Endothelial cell of umbilical vein (primary cell): ENCODE measurements around the gene CGNL1. TPM values are rescaled to one million over a fixed set of nuclear protein-coding genes. Genes with fewer than 3 reads are reported as not detected.

Experiments used
- BruUV-seq: library from RNA; stranded (reverse); fragments of 400-500 nt; replicated peaks from 2 replicates; lab custom pipeline; 2021; lab: Mats Ljungman, UMichigan
- CTCF ChIA-PET: fragments of 300-600, 350-600 bp; sonication (Branson Sonifier 250); formaldehyde crosslinking; loops from one replicate; lab custom pipeline; 2021; ENCODE audit warnings: antibody characterized with exemption, inconsistent platforms; lab: Charles Lee
- POLR2A ChIA-PET: fragments of 300-600, 350-600 bp; sonication (Branson Sonifier 250); formaldehyde crosslinking; loops from one replicate; lab custom pipeline; 2021; ENCODE audit warnings: antibody characterized with exemption, inconsistent platforms; lab: Charles Lee
- DNase-seq: peaks from one replicate; pipeline ENCODE4 v3.0.0-alpha.2; 2011; ENCODE audit warnings: low read depth, low spot score
- FAIRE-seq: peaks from 2 replicates; lab custom pipeline; 2011; peaks lifted over from hg19 to GRCh38; lab: Jason Lieb, UNC
- H2AFZ ChIP-seq: 2 replicates; pipeline ENCODE4 v1.6.0; 2012; ENCODE audit warnings: low read depth, low read length, control low read depth, inconsistent platforms
- H3K27ac ChIP-seq: 2 replicates; pipeline ENCODE4 v1.5.1; 2011; ENCODE audit warnings: low read depth, mild to moderate bottlenecking, control low read depth, low read length, moderate library complexity; ENCODE audit not compliant: insufficient read depth
- H3K27me3 ChIP-seq, 2 experiments: 2 replicates each; pipeline versions ENCODE4 v1.6.0 to v1.6.1; 2011; ENCODE audit warnings: low read length in 2 of 2, mixed read lengths in 1 of 2; ENCODE audit not compliant: control insufficient read depth in 2 of 2, insufficient read depth in 2 of 2
- H3K36me3 ChIP-seq, 2 experiments: 2 replicates in 1 of 2; 3 replicates in 1 of 2; pipeline ENCODE4 v1.5.1; 2011; ENCODE audit warnings: low read length in 2 of 2, mild to moderate bottlenecking in 1 of 2, moderate library complexity in 1 of 2; ENCODE audit not compliant: control insufficient read depth in 2 of 2, insufficient read depth in 2 of 2; ENCODE audit errors: extremely low read depth in 1 of 2
- H3K4me1 ChIP-seq: 3 replicates; pipeline ENCODE4 v1.5.1; 2011; ENCODE audit warnings: mild to moderate bottlenecking, low read length; ENCODE audit not compliant: control insufficient read depth, insufficient read depth; ENCODE audit errors: extremely low read depth
- H3K4me2 ChIP-seq: 2 replicates; pipeline ENCODE4 v1.6.1; 2011; ENCODE audit warnings: low read length, control low read depth, mixed read lengths; ENCODE audit not compliant: insufficient read depth
- H3K4me3 ChIP-seq, 3 experiments: fragments of 200-600 bp in 1 of 3; sonication (generic), shearing (Covaris generic) in 1 of 3; replicated peaks in 1 of 3; 2 replicates each; pipeline ENCODE4 v1.5.1; 2011 to 2016; ENCODE audit warnings: control low read depth in 3 of 3, low read length in 3 of 3, mild to moderate bottlenecking in 2 of 3, inconsistent platforms in 1 of 3, low read depth in 1 of 3, moderate library complexity in 1 of 3; ENCODE audit not compliant: insufficient read depth in 1 of 3
- H3K79me2 ChIP-seq: 2 replicates; pipeline ENCODE4 v1.6.0; 2012; ENCODE audit warnings: low read length, inconsistent platforms; ENCODE audit not compliant: control insufficient read depth, insufficient read depth
- H3K9ac ChIP-seq: replicated peaks from 2 replicates; pipeline ENCODE3; 2011; ENCODE audit warnings: low read length, control low read depth; ENCODE audit not compliant: insufficient read depth; ENCODE audit errors: extremely low read depth
- H3K9me1 ChIP-seq: replicated peaks from 3 replicates; pipeline ENCODE4 v1.6.0; 2011; ENCODE audit warnings: mild to moderate bottlenecking, low read length; ENCODE audit not compliant: control insufficient read depth, insufficient read depth; ENCODE audit errors: extremely low read depth
- H3K9me3 ChIP-seq: replicated peaks from 2 replicates; pipeline ENCODE4 v1.5.1; 2012; ENCODE audit warnings: low read length, inconsistent platforms; ENCODE audit not compliant: control insufficient read depth, insufficient read depth
- H4K20me1 ChIP-seq: replicated peaks from 2 replicates; pipeline ENCODE3; 2011; ENCODE audit warnings: mild to moderate bottlenecking, low read length; ENCODE audit not compliant: control insufficient read depth, insufficient read depth; ENCODE audit errors: extremely low read depth
- EZH2 ChIP-seq: IDR thresholded peaks from 2 replicates; pipeline ENCODE4 v1.6.1; 2012; ENCODE audit warnings: borderline replicate concordance, low read depth, mild to moderate bottlenecking, moderate library complexity, low read length, inconsistent platforms; ENCODE audit not compliant: severe bottlenecking
- FOS ChIP-seq: IDR thresholded peaks from 2 replicates; pipeline ENCODE4 v1.6.1; 2011; ENCODE audit warnings: mild to moderate bottlenecking, low read length, moderate library complexity, borderline replicate concordance; ENCODE audit not compliant: insufficient read depth
- GATA2 ChIP-seq: IDR thresholded peaks from 2 replicates; pipeline ENCODE4 v1.7.0; 2011; ENCODE audit warnings: low read depth, mild to moderate bottlenecking, moderate library complexity, mixed read lengths, low read length; ENCODE audit not compliant: insufficient read length, insufficient read depth
- JUN ChIP-seq: IDR thresholded peaks from 2 replicates; pipeline ENCODE4 v1.6.1; 2011; ENCODE audit warnings: borderline replicate concordance, low read depth; ENCODE audit not compliant: insufficient read length, insufficient read depth
- MYC ChIP-seq: IDR thresholded peaks from one replicate; pipeline ENCODE4 v1.6.1; 2011; ENCODE audit warnings: mild to moderate bottlenecking, low read depth, low read length
- POLR2A ChIP-seq: IDR thresholded peaks from 2 replicates; pipeline ENCODE4 v1.6.1; 2012; ENCODE audit warnings: low read depth, mild to moderate bottlenecking, control low read depth, low read length
- POLR2AphosphoS5 ChIP-seq: IDR thresholded peaks from 2 replicates; pipeline ENCODE4 v1.6.1; 2012; ENCODE audit warnings: low read depth, mild to moderate bottlenecking, control low read depth, low read length, moderate library complexity; ENCODE audit not compliant: insufficient read depth
- dilution Hi-C: fragments of 300-500 bp; cut with MboI; formaldehyde crosslinking; loops from one replicate; pipeline ENCODE4 v1.15.0; 2019; ENCODE audit warnings: low sequenced_read_pairs; ENCODE audit not compliant: extremely low pct_ligation_motif_present
- intact Hi-C: fragments of 100-400 bp; cut with micrococcal nuclease; formaldehyde crosslinking; loops from one replicate; pipeline ENCODE4 v1.10.0; 2022
- polyA plus RNA-seq, 4 experiments: library from polyadenylated mRNA; depleted of rRNA in 3 of 4; stranded (reverse) in 3 of 4; unstranded in 1 of 4; fragments of >200 nt; gene quantifications; 2 replicates each; pipeline versions ENCODE4 v1.2.1 to v1.2.3, GENCODE V29; 2011 to 2012; ENCODE audit warnings: missing spikeins in 1 of 4
- total RNA-seq: library from RNA; stranded (reverse); gene quantifications from 2 replicates; pipeline ENCODE4 v1.2.3, GENCODE V29; 2021
- TF ChIP-seq, protein P1 (sequence below), 2 donors: IDR thresholded peaks; 1 replicate in 1 of 2; 2 replicates in 1 of 2; pipeline ENCODE4 v1.5.1; 2011; ENCODE audit warnings: low read length in 2 of 2, mild to moderate bottlenecking in 2 of 2, moderate library complexity in 2 of 2, control low read depth in 1 of 2, inconsistent platforms in 1 of 2, low read depth in 1 of 2; ENCODE audit not compliant: insufficient read depth in 1 of 2; ENCODE audit errors: extremely low read depth in 1 of 2
- TF ChIP-seq, protein P2 (sequence below): IDR thresholded peaks from 2 replicates; pipeline ENCODE4 v1.6.1; 2011; ENCODE audit not compliant: insufficient read depth, insufficient read length

Gene CGNL1
- total and polyA plus RNA-seq, 2 donors (not counting 3 experiments of a cell fraction or from before 2014, with no cell fraction given), result 6.9 to 27.1 TPM

DNA sequence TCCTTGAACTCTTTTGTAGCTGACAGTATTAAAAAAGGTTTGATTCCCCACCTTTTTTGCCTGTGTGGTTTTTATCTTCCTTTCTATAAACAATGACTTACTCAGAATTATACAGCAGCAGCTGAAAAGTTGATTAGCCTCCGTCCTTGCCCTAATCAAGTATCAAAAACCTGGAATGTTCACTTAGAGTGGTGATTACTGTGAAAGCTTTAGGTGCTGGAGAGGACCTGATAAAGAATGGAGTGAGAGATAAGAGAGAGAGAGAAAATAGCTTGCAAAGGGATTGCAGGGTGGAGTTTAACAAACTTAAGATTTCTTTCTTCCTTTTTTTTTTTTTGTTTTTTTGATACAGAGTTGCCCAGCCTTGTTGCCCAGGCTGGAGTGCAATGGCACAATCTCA lies 6.7 kb downstream of the CGNL1 start:
- H3K27me3 ChIP-seq, result no peaks in the 10 kb centered on the region
- peaks cover 54% of the 10 kb centered on the region for H3K4me1 ChIP-seq
- no TSS peak for BruUV-seq
- no peak overlapping the region for H3K4me2 ChIP-seq
- no peak overlapping the region for H2AFZ ChIP-seq
- POLR2A ChIA-PET, result no interaction called here
- no peak overlapping the region for H3K4me3 ChIP-seq
- intact Hi-C loops, result no loop called here
- no peak overlapping the region for H3K27ac ChIP-seq
- dilution Hi-C loops, result no loop called here
- H3K9ac ChIP-seq, result no peak overlapping the region
- CTCF ChIA-PET, result interaction anchor here (2.2 kb wide), 1 partner anchor 145 kb away, joined by 8 read pairs; no protein-coding TSS in a partner anchor
- H4K20me1 ChIP-seq, result no peaks in the 10 kb centered on the region
- no peaks in the 10 kb centered on the region for H3K36me3 ChIP-seq
- TF ChIP-seq POLR2A, result no peak
- TF ChIP-seq EZH2, result no peak
- TF ChIP-seq MYC, result no peak
- no peak for TF ChIP-seq GATA2
- TF ChIP-seq, protein P1, sequence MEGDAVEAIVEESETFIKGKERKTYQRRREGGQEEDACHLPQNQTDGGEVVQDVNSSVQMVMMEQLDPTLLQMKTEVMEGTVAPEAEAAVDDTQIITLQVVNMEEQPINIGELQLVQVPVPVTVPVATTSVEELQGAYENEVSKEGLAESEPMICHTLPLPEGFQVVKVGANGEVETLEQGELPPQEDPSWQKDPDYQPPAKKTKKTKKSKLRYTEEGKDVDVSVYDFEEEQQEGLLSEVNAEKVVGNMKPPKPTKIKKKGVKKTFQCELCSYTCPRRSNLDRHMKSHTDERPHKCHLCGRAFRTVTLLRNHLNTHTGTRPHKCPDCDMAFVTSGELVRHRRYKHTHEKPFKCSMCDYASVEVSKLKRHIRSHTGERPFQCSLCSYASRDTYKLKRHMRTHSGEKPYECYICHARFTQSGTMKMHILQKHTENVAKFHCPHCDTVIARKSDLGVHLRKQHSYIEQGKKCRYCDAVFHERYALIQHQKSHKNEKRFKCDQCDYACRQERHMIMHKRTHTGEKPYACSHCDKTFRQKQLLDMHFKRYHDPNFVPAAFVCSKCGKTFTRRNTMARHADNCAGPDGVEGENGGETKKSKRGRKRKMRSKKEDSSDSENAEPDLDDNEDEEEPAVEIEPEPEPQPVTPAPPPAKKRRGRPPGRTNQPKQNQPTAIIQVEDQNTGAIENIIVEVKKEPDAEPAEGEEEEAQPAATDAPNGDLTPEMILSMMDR (IDR thresholded peaks at IDR 0.05; ENCODE audit: extremely low read depth in 1 of 2, insufficient read depth in 1 of 2, low read depth in 1 of 2, low read length in 2 of 2), result no peak
- TF ChIP-seq FOS, result no peak
- no peak for TF ChIP-seq POLR2AphosphoS5
- TF ChIP-seq JUN, result no peak
- TF ChIP-seq, protein P2, sequence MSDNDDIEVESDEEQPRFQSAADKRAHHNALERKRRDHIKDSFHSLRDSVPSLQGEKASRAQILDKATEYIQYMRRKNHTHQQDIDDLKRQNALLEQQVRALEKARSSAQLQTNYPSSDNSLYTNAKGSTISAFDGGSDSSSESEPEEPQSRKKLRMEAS, result no peak
- H3K9me1 ChIP-seq, result no peaks in the 10 kb centered on the region
- no peaks in the 10 kb centered on the region for H3K9me3 ChIP-seq
- DNase-seq (peak; percentile 24), FAIRE-seq (no peak)
- peaks cover 3% of the 10 kb centered on the region for H3K79me2 ChIP-seq
